Peyer's patch (tissue), 4 donors: Measurements from ENCODE around the gene TGFBR2.

Source experiments
- CTCF ChIP-seq, 6 experiments: fragments of 450-650 bp in 4 of 6; fragments of 200-600 bp in 2 of 6; sonication (generic) in 1 of 6; IDR thresholded peaks; one replicate each; pipeline ENCODE4 v1.5.1; 2017 to 2019; ENCODE audit warnings: antibody characterized with exemption in 6 of 6, mild to moderate bottlenecking in 3 of 6, moderate library complexity in 1 of 6
- POLR2A ChIP-seq, 2 donors: fragments of 450-650 bp; IDR thresholded peaks; one replicate each; pipeline ENCODE4 v1.5.1; 2017; ENCODE audit warnings: antibody characterized with exemption in 2 of 2, mild to moderate bottlenecking in 2 of 2, moderate library complexity in 2 of 2

GRCh38 chr3:30673425-30674341 is 67.3 kb downstream of the TGFBR2 start:
- TF ChIP-seq CTCF (IDR thresholded peaks at IDR 0.05) (no peak), POLR2A (IDR thresholded peaks at IDR 0.05) (no peak)
